HG02623 (cell line): ENCODE results near the gene VIPR2.

ENCODE experiments used
- ATAC-seq: cut with Tn5 transposase; IDR thresholded peaks from one replicate; pipeline ENCODE4 v1.9.1; 2021; ENCODE audit warnings: moderate library complexity; ENCODE audit not compliant: unreplicated experiment

The VIPR2 gene

DNA sequence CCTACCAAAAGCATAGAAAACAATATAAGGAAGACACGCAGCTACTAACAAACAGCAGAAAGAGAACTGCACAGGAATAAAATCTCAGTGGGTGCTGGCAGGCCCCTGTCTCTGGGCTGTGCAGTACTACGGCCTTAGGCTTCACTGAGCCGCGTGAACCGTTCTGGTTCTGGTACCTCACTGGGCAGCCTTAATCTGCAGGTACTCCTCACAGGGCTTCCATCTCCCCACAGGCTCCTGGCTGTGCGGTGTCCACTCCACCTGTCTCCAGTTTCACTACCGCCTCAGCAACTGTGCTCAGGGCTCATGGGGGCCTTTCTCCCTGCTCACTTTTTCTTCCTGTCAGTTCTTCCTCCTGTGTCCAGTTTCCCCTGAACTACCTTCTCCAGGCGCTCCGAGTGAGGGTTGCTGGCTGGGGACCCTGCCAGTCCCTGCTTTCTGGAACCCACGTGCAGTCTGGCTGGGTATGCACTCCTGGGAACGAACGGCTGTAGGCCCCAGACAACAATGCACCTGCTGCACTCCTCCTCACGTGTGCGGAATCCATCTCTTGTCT lies 75.7 kb downstream of the VIPR2 start:
- no peak for ATAC-seq

DNA sequence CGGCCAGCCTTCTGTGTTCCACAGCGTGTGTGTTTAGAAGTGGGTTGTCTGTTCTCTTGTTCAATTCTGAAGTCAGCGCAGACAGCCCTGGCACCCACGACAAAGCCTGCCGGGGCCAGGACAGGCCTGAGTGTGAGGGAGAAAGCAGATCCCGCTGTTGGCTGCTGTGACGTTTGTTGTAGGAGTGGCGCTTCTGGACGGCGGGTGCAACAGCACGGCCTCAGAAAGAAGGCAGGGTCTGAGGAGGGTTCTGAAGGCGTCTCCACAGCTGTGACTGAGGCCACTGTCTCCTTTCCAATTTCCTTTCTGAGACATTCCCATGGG lies 76.2 kb downstream of the VIPR2 start:
- no peak for ATAC-seq

DNA sequence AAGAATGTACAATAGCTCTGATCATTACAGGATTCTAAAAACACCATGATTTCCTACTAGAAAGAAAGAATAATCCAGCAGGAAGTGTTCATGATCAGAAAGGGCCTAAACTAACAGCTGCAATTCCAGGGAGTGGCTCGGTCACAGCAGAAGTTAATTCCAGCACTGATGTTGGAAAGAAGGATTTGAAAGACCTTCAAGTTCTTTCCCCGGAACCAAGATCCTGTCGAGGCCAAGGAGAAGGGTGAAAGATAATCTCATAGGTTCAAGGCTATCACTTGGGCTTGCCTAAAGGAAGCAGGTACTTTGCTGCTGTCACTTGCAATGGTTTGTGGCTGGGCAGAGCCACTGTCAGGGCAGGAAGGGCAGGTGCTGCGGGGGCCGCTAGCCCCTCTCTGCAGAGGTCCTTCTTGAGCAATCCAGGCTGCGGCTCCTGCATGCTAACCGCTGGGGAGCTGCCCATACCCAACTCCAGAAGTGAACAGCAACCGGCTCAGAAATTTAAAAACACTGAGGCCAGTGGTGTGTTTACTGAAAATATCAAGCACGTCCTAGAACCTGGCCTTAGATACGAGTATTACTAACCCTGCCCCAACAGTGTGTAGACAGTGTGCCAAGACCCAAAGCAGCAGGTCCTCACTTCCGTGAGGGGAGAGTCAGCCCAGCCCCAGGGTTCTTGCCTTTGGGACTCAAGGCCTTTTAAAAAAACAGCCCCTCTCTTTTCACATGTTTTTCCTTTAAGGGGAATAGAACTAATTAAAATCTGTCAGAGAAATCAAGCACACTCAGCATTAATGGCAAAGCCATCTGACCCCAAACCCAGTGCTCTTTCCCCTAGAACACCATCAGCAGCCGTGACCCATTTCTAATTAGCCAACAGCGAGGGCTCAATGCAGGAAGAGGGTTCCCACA lies 76.8 kb downstream of the VIPR2 start:
- no peak for ATAC-seq

DNA sequence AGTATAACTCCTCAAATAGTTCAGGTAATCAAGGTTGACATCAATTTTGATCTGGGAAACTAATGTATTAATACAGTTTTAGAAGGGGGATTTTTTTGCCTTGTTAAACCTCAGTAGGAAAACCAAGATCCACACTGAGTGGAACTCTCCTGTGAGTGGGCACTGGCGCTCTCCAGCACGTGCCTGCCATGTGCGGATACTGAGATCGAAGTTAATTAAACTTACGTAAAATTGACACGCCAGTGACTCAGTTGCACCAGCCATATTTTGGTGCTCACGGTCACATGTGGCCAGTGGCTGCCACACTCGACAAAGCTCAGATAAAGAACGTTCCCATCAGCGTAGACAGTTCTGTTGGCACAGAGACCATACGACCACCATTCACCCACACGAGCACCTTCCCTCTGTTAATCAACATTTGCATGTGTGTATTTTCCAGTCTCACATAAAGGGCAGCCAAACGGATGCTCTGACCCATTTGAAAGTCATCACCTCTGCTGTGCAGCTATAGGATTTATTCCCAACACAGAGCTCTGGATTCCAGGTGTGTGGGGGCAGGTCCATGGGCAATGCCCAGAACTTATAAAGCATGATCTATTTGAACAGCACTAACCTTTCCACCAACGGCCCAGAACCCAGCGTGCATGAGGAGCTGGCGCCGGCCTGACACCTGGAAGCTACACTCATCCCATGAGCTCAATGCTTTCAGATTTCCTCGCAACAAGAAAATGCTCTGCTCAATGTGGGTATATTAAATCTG lies 77.7 kb downstream of the VIPR2 start:
- no peak for ATAC-seq

DNA sequence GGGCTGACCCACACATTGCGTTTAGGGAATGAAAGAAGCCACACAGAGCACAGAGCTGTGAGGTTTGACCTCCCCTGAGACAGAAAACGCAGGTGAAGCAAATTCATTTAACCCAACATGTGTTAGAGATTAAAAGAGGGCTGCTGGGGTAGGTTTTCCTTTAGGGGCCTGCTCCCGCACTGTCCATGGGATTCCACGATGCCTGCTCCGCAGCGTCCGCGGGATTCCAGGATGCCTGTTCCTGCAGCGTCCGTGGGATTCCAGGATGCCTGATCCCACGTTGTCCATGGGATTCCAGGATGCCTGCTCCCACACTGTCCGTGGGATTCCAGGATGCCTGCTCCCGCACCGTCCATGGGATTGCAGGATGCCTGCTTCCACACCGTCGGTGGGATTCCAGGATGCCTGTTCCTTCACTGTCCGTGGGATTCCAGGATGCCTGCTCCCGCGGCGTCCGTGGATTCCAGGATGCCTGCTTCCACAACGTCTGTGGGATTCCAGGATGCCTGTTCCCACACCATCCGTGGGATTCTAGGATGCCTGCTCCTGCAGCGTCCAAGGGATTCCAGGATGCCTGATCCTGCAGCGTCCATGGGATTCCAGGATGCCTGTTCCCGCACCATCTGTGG lies 78.7 kb downstream of the VIPR2 start:
- no peak for ATAC-seq

DNA sequence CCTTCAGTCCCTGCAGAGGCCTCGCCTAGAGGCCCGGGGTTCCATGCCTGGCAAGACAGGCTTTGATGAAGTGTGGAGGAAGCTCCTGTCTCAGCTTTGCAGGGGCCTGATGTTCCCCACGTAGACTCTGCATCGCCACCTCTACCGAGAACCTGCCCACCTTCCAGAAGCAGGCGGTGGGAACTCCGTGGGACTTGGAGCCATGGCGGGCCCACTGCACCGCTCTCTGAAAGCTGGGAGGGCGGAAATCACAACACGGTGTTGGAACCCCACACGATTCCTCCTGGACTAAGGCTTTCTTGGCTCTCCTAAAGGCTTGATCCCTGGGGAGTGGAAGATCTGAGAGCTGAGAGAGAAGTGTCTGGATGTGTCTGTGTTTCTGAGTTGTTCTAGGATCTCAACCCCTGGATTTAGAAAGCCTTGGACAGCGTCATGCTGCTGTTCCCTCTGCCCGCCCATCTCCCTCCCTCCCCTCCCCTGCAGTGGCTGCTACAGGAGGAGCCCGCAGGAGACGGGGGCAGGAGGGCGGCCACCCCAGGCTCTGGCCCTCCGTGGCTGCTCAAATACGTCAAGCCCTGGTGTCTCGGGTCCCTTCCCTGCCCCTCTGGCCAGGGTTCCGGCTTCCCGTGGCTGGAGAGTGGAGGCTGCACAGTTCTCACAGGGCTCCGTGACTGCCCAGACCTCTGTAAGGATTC lies 79.7 kb downstream of the VIPR2 start:
- ATAC-seq = no peak

DNA sequence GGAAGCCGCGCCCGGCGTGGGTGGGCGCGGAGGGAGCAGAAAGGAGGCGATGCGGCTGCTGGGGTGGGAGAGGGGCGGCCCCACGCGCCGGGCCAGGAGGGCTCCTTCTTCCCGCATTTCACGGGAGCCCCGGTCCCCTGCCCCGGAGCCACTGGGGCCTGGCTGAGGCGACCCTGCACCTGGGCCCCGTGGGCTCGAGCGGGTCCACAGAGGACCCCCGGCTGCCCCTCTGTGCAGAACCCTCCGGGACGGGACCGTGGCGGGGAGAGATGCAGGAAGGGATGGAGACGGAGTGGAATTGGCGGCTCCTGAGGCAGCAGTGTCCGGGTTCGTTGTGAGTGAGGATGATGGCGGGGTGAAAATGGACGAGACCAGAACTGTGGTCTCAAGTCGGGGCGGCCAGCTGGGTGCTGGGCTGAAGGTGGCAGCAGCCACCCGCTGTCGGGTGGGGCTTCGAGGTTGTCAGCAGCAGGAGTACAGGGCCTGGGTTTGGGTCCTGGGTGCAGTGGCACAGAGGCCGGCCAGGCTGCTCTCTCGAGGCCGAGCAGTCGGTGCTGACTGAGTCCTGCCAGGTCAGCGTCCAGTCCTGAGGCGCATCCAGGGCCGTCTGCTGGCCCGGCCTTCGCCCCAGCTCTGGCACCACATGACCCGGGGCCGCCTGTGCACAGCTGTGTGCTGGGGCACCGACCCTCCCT lies 80.4 kb downstream of the VIPR2 start:
- ATAC-seq = no peak

DNA sequence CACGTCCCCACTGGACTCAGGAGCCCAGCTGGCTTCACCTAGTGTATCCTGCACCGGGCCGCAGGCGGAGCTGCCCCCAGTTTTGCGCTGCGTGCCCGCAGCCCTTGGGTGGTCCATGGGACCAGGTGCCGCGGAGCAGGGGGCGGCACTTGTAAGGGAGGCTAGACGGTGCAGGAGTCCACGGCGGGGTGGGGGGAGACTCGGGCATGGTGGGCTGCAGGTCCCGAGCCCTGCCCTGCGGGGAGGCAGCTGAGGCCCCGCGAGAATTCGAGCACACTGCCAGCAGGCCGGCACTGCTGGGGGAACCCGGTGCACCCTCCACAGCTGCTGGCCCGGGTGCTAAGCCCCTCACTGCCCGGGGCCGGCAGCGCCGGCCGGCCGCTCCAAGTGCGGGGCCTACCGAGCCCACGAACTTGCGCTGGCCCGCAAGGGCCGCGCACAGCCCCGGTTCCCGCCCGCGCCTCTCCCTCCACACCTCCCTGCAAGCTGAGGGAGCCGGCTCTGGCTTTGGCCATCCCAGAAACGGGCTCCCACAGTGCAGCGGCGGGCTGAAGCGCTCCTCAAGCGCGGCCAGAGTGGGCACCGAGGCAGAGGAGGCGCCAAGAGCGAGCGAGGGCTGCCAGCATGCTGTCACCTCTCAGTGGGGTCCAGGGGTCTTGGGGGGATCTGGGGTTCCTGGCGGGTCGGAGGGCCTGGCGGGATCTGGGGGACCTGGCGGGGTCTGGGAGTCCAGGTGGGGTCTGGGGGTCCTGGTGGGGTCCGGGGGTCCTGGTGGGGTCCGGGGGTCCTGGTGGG lies 81.4 kb downstream of the VIPR2 start:
- no peak for ATAC-seq

DNA sequence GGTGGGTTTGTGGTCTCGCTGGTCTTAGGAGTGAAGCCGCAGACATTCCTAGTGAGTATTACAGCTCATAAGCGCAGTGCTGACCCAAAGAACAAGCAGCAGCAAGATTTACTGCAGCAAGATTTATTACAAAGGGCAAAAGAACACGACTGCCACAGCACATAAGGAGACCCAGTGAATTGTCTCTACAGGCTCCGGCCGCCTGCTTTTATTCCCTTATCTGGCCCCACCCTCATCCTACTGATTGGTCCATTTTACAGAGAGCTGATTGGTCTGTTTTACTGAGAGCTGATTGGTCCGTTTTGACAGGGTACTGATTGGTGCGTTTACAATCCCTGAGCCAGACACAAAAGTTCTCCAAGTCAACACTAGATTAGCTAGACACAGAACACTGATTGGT lies 82.1 kb downstream of the VIPR2 start:
- ATAC-seq = no peak

DNA sequence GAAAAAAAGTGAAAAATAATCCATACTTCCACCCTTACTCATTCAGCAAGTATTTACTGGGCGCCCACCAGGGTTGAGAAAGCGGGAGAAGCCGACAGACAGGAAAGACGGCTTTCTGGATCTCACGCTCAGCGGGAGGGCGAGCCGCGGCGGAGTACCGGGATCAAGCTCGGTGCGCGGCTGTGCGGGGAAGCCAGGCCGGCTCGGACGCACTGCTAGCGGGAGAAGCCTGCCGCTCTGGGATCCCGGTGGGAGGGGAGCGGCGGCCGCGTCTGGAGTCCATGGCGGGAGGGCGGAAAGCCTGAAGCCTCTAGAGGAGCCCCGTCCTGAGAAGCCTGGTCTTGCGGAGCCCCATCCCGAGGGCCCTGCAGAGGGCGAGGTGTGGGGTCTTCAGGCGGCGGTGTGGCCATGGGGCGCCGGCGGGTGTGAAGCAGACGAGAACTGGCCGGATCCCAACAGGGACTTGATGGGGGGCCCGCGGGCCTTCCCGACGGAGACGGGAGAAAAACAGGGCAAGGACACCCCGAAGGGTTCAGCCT lies 82.9 kb downstream of the VIPR2 start:
- no peak for ATAC-seq

DNA sequence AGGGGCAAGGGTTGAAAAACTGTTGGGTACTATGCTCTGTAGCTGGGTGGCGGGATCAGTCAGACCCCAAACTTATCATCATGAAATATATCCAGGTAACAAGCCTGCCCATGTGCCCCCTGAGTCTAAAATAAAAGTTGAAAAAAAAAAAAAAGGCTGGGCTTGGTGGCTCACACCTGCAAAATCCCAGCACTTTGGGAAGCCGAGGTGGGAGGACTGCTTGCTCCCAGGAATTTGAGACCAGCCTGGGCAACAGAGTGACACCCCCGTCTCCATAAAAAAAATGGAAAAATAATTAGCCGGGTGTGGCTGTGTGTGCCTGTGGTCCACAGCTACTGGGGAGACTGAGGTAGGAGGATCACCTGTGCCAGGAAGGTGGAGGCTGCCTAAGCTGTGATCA lies 83.5 kb downstream of the VIPR2 start:
- ATAC-seq = no peak

DNA sequence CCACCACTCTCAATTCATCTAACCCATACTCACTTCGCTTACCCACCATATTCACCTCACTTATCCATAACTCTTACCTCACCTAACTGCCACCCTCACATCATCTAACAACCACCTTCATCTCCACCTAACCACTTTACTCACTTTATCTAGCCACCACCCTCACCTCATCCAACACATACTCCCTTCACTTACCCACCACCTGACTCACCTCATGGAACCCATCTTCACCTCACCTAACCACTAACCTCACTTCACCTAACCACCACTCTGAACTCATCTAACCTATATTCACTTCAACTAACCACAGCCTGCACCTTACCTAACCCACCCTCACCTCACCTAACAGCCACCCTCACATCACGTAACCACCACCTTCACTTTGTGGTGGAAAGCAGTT lies 84.2 kb downstream of the VIPR2 start:
- no peak for ATAC-seq

DNA sequence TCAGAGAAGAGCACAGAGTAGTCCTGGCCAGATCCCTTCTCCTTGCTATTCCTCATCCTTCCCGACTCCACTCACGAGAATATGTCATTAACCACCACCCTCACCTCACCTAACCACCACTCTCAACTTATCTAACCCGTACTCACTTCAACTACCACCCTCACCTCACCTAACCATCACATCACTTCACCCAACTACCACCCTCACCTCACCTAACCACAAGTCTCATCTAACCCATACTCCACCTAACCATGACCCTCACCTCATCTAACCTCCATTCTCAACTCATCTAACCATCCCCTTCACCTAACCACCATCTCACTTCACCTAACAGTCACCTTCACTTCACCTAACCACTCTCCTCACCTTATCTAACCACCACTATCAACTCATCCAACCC lies 85.0 kb downstream of the VIPR2 start:
- no peak for ATAC-seq

DNA sequence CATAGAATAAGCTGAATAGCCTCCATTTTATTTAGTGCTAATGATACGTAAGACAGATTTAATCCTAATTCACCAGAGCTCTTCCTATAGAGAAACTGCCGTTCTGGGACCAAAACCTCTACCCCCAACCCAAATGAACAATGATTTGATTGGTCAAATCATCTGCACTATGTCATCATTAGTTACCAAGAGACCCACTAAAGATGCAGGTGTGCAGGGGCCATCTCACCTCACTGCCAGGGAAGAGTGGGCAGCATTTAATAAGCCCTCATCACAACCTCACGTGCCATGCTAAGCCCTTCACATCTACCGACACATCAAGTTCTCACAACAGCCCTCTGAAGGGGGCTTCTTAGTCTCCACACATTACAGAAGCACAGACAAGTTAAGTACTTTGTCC lies 87.0 kb downstream of the VIPR2 start:
- no peak for ATAC-seq

DNA sequence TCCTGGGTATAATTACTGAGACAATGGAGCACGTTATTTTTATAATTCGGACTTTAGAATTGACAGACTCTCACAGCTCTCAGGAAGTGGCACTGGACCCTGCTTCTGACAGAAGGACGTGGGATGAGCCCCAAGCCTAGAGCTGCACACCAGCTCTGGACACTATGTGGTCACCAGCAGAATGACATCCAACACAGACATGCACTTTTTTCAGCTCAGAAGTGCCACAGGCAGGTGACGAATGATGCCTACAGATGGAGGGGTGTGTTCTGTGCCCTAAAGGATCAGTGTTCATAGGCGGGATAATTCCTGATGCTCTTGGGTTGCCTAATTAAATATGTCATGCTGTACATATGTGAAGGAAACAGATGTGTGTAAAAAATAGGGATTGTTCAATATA lies 87.9 kb downstream of the VIPR2 start:
- ATAC-seq = no peak

DNA sequence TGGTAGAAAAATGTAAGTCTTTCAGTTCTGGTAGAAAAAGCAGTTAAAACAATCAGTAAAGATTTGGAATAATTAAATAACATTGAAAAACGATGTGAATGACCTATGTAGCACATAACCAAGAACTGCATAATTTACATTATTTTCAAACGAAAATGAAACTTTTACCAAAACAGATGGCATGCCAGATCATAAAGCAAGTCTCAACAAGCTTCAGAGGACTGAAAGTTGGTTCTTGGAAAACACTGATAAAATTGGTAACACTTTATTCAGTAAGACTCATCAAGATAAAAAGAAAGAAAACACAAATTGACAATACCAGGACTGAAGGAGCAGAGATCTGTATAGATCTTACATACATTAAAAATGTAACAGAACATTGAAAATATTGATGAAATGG lies 92.8 kb downstream of the VIPR2 start:
- ATAC-seq = no peak

DNA sequence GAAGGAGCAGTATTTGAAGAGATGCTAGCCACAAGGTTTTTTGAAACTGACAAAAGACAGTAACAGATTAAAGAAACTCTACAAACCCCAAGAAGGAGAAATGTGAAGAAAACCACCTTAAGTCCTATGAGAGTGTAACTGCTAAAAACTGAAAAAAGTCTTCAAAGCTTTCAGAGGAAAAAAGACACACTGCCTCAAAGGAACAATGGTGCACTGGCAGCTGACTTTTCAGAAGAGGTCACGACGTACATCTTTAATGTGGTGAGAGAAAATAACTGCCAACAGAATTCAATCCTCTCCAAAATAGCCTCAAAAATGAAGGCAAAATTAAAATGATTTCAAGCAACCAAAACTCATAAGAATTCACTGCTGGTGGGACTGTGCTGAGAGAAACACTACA lies 94.0 kb downstream of the VIPR2 start:
- ATAC-seq = no peak

DNA sequence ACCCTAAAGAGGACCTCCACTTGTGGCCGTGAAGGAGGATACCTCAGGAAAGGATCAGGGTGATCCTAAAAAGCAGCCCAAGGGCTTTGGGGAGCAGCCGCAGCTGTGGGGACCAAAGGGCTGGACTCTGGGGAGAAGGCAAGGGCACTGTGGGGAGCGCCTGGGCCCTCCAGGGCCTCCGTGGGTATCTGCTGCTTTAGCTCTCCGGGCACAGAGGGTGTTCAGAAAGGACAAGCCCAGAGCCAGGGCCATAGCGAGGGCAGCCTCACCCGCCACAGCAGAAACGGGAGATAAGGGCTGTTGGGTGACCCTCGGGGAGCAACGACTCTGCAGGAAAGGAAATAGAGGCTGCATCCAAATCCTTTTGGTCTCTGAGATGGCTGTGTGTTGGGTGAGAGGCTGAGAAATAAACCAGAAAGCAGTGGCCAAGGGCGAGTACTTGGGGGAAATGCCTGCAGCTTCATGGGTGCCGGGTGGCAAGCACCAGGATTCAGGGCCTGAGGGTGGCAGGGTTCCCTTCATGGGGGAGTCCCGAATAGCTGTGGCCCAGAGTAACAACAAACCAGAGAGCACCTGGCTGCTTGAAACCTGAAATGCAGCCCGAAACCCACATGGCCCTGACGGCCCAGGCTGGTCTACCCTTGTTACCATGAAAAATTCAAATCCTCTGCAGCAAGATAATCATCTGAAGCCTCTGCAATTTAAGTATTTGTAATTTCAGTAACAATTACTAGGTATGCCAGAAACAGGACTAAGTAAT lies 95.2 kb downstream of the VIPR2 start:
- ATAC-seq = no peak

DNA sequence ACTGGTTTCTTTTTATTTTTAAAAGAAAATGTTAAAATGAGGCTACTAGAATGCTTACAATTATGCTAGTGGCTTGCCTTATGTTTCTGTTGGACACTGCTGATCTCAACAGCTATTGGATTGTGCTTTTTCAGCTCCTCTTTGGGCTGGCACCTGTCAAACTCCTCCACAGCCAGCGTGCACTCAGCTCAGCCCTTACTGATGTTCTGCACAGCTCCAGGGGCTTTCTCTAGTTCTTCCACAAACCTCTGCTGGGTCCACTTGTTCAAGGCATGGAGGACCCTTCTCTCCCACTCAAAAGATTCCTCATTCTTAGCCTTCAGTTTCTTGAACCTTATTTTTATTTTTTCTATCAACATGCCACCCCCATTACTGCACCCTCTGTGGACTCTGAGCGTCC lies 96.0 kb downstream of the VIPR2 start:
- no peak for ATAC-seq
